Measurements from ENCODE around the gene SLAMF9. TPM values are rescaled to one million over a fixed set of nuclear protein-coding genes. Genes with fewer than 3 reads are reported as not detected.

Gene SLAMF9
- total RNA-seq (2014; rRNA removed), result 5.9 and 8.7 TPM in 2 replicates
- Bru-seq, nascent RNA, result percentile 31 among the genes with signal in this experiment
- percentile 35 among the genes with signal in this experiment for BruChase-seq, experiment 1, labeled RNA remaining after a 6-hour chase
- percentile 33 among the genes with signal in this experiment for BruChase-seq, experiment 2, labeled RNA remaining after a 2-hour chase
- long read RNA-seq, result 0 reads

GRCh38 chr1:159953536-159954515 lies at the start of gene SLAMF9:
SLAMF9 (minus strand) TSS chr1:159954237; CDS start chr1:159954137, 100 bp downstream.
- no peaks in the 10 kb centered on the region for H3K9me3 ChIP-seq (ENCODE audit: low read length)
- intact Hi-C loops (cut with micrococcal nuclease), result no loop called here
- TSS peak; percentile 62 for BruUV-seq (replicated peaks)
- DNase-seq, result peak; percentile 92
- no peaks in the 10 kb centered on the region for H3K27me3 ChIP-seq (ENCODE audit: low read length)
- H3K79me2 ChIP-seq (ENCODE audit: low read length), result no peaks in the 10 kb centered on the region
- POLR2A ChIA-PET (ENCODE audit: unreplicated experiment), result no interaction called here
- TF ChIP-seq EZH2 (IDR thresholded peaks at IDR 0.05; ENCODE audit: low read length, unreplicated experiment), result no peak
- TF ChIP-seq EZH2phosphoT487 (IDR thresholded peaks at IDR 0.05; ENCODE audit: borderline replicate concordance, low read length), result no peak
- TF ChIP-seq CTCF (conservative IDR thresholded peaks at IDR 0.05; ENCODE audit: low read depth, low read length), result no peak
- H3K9ac ChIP-seq (ENCODE audit: low read length), result peak within 1 kb of the TSS; percentile 56
- H3K4me3 ChIP-seq (ENCODE audit: low read length), result peak within 1 kb of the TSS; percentile 24; the same call in 1 of the 2 replicates
- no peaks in the 10 kb centered on the region for H4K20me1 ChIP-seq (ENCODE audit: low read length)
- ATAC-seq, result peak; percentile 90
- peaks cover 27% of the 10 kb centered on the region for H3K4me1 ChIP-seq (ENCODE audit: insufficient read depth, low read length)
- H2AFZ ChIP-seq (ENCODE audit: low read length), result peak within 1 kb of the TSS; percentile 47
- H3K9me2 ChIP-seq (replicated peaks; ENCODE audit: low read length), result no peaks in the 10 kb centered on the region
- CTCF ChIA-PET, result interaction anchor here (1.6 kb wide), 1 partner anchor 53 kb away, joined by 7 read pairs; no protein-coding TSS in a partner anchor
- H3K4me2 ChIP-seq (ENCODE audit: low read length), result peak within 1 kb of the TSS; percentile 68
- no peaks in the 10 kb centered on the region for H3F3A ChIP-seq (ENCODE audit: low read length, unreplicated experiment)
- peak within 1 kb of the TSS; percentile 82 for H3K27ac ChIP-seq (ENCODE audit: low read length)
- H3K36me3 ChIP-seq (ENCODE audit: low read depth, low read length), result no peaks in the 10 kb centered on the region

DNA sequence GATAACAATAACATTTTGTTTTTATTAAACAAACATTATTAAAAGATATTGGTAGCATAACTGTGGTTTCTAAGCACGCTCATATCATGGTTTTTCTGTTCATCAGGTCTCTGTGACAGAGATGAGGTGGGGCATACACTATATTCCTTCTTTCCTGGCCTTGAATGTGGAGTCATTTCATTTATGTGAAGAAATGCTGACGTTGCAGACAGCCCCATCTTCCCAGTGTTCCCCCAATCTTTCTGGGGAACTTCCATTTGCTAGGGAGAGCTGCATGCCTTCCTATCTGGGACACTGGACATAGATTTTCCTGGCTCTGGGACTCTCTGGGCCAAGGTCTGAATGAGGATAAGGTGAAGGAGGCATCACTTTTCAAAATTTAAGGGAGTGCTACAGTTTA lies 47.4 kb upstream of the SLAMF9 start:
- BruUV-seq (replicated peaks), result no TSS peak
- ATAC-seq (no peak), DNase-seq (no peak)
- Histone ChIP-seq H3K27ac (ENCODE audit: low read length) (no peak overlapping the region), H3F3A (ENCODE audit: low read length, unreplicated experiment) (no peaks in the 10 kb centered on the region), H4K20me1 (ENCODE audit: low read length) (no peaks in the 10 kb centered on the region), H3K9me2 (replicated peaks; ENCODE audit: low read length) (no peaks in the 10 kb centered on the region), H3K4me2 (ENCODE audit: low read length) (no peak overlapping the region), H3K79me2 (ENCODE audit: low read length) (no peaks in the 10 kb centered on the region), H2AFZ (ENCODE audit: low read length) (no peak overlapping the region), H3K4me3 (ENCODE audit: low read length) (no peak overlapping the region), H3K27me3 (ENCODE audit: low read length) (no peaks in the 10 kb centered on the region), H3K36me3 (ENCODE audit: low read depth, low read length) (no peaks in the 10 kb centered on the region), H3K9ac (ENCODE audit: low read length) (no peak overlapping the region), H3K4me1 (ENCODE audit: insufficient read depth, low read length) (peaks cover 23% of the 10 kb centered on the region), H3K9me3 (ENCODE audit: low read length) (no peaks in the 10 kb centered on the region)
- intact Hi-C loops (cut with micrococcal nuclease), result no loop called here
- CTCF ChIA-PET, result no interaction called here
- POLR2A ChIA-PET (ENCODE audit: unreplicated experiment), result no interaction called here
- TF ChIP-seq EZH2 (IDR thresholded peaks at IDR 0.05; ENCODE audit: low read length, unreplicated experiment), result no peak

GRCh38 chr1:159999204-159999603 lies 45.2 kb upstream of the SLAMF9 start:
- no peak for TF ChIP-seq EZH2 (IDR thresholded peaks at IDR 0.05; ENCODE audit: low read length, unreplicated experiment)
- TF ChIP-seq CTCF (conservative IDR thresholded peaks at IDR 0.05; ENCODE audit: low read depth, low read length), result no peak
- no peak for TF ChIP-seq EZH2phosphoT487 (IDR thresholded peaks at IDR 0.05; ENCODE audit: borderline replicate concordance, low read length)
- ChIA-PET POLR2A (ENCODE audit: unreplicated experiment) (no interaction called here), CTCF (no interaction called here)
- no peak overlapping the region for H3K4me3 ChIP-seq (ENCODE audit: low read length)
- peak overlapping the region; percentile 62 for H2AFZ ChIP-seq (ENCODE audit: low read length)
- DNase-seq (peak; percentile 82), ATAC-seq (peak; percentile 56)
- H4K20me1 ChIP-seq (ENCODE audit: low read length), result no peaks in the 10 kb centered on the region
- peak overlapping the region; percentile 45 for H3K4me2 ChIP-seq (ENCODE audit: low read length)
- no peak overlapping the region for H3K9ac ChIP-seq (ENCODE audit: low read length)
- BruUV-seq (replicated peaks), result no TSS peak
- H3K27ac ChIP-seq (ENCODE audit: low read length), result peak overlapping the region; percentile 36
- intact Hi-C loops (cut with micrococcal nuclease), result no loop called here
- peaks cover 30% of the 10 kb centered on the region for H3K4me1 ChIP-seq (ENCODE audit: insufficient read depth, low read length)
- no peaks in the 10 kb centered on the region for H3F3A ChIP-seq (ENCODE audit: low read length, unreplicated experiment)
- H3K79me2 ChIP-seq (ENCODE audit: low read length), result no peaks in the 10 kb centered on the region
- no peaks in the 10 kb centered on the region for H3K9me3 ChIP-seq (ENCODE audit: low read length)
- no peaks in the 10 kb centered on the region for H3K27me3 ChIP-seq (ENCODE audit: low read length)
- no peaks in the 10 kb centered on the region for H3K9me2 ChIP-seq (replicated peaks; ENCODE audit: low read length)
- H3K36me3 ChIP-seq (ENCODE audit: low read depth, low read length), result no peaks in the 10 kb centered on the region
